DND-41 (cell line): ENCODE results near the gene LIX1.

ENCODE experiments used
- EZH2 ChIP-seq: IDR thresholded peaks from 3 replicates; pipeline ENCODE4 v1.6.1; 2012; ENCODE audit warnings: borderline replicate concordance, low read depth, mild to moderate bottlenecking, moderate library complexity, low read length, inconsistent platforms; ENCODE audit not compliant: severe bottlenecking
- TF ChIP-seq, protein P1 (sequence below): IDR thresholded peaks from 2 replicates; pipeline ENCODE4 v1.5.1; 2012; ENCODE audit warnings: borderline replicate concordance, low read length, moderate library complexity, mild to moderate bottlenecking; ENCODE audit not compliant: poor library complexity, severe bottlenecking; ENCODE audit errors: extremely low read depth

DNA sequence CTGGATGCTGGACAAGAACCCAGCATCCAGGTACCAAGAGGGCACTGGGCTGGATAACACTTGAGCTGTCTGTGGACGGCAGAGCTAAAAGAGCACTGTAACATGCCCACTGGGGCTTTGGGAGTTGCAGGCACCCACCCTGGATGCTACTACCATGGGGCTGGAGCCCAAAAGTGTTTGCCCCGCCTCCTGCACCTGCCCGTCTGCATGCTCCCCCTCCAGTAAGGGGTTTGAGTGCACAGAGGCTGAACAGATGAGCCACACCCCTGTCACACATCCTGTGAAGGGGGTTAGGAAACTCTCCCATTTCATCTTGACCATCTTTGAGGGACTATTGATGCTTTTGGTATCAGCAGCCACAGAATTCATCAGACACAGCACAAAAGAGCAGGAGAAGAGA is 69.0 kb downstream of the LIX1 start:
- TF ChIP-seq, protein P1, sequence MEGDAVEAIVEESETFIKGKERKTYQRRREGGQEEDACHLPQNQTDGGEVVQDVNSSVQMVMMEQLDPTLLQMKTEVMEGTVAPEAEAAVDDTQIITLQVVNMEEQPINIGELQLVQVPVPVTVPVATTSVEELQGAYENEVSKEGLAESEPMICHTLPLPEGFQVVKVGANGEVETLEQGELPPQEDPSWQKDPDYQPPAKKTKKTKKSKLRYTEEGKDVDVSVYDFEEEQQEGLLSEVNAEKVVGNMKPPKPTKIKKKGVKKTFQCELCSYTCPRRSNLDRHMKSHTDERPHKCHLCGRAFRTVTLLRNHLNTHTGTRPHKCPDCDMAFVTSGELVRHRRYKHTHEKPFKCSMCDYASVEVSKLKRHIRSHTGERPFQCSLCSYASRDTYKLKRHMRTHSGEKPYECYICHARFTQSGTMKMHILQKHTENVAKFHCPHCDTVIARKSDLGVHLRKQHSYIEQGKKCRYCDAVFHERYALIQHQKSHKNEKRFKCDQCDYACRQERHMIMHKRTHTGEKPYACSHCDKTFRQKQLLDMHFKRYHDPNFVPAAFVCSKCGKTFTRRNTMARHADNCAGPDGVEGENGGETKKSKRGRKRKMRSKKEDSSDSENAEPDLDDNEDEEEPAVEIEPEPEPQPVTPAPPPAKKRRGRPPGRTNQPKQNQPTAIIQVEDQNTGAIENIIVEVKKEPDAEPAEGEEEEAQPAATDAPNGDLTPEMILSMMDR, result no peak
- no peak for TF ChIP-seq EZH2
